Osteoblast (primary cell): ENCODE measurements around the gene GPR61. TPM values are rescaled to one million over a fixed set of nuclear protein-coding genes. Genes with fewer than 3 reads are reported as not detected.

Experiments used
- DNase-seq: peaks from one replicate; pipeline ENCODE4 v3.0.0; 2011; ENCODE audit warnings: low spot score, mixed read lengths; ENCODE audit not compliant: insufficient read length; ENCODE audit errors: missing footprints
- H2AFZ ChIP-seq: 2 replicates; pipeline ENCODE4 v1.6.0; 2011; ENCODE audit warnings: mild to moderate bottlenecking, low read length
- H3K27ac ChIP-seq: 2 replicates; pipeline ENCODE4 v1.5.1; 2011; ENCODE audit warnings: mild to moderate bottlenecking, low read depth, low read length, moderate library complexity
- H3K27me3 ChIP-seq: 2 replicates; pipeline ENCODE4 v1.6.0; 2012; ENCODE audit warnings: mild to moderate bottlenecking, control low read depth, inconsistent platforms, low read length, moderate library complexity; ENCODE audit not compliant: insufficient read depth
- H3K36me3 ChIP-seq: 2 replicates; pipeline ENCODE4 v1.5.1; 2011; ENCODE audit warnings: mild to moderate bottlenecking, low read length, control low read depth, moderate library complexity; ENCODE audit not compliant: insufficient read depth
- H3K4me1 ChIP-seq: 2 replicates; pipeline ENCODE4 v1.5.1; 2011; ENCODE audit warnings: mild to moderate bottlenecking, low read length, control low read depth, moderate library complexity; ENCODE audit not compliant: insufficient read depth
- H3K4me2 ChIP-seq: 2 replicates; pipeline ENCODE4 v1.6.0; 2011; ENCODE audit warnings: mild to moderate bottlenecking, low read length; ENCODE audit not compliant: insufficient read depth
- H3K4me3 ChIP-seq: fragments of 200-600 bp; sonication (generic); 3 replicates; pipeline ENCODE4 v1.5.1; 2012; ENCODE audit warnings: mild to moderate bottlenecking, low read length, inconsistent platforms; ENCODE audit not compliant: insufficient read depth
- H3K79me2 ChIP-seq: 2 replicates; pipeline ENCODE4 v1.6.0; 2012; ENCODE audit warnings: mild to moderate bottlenecking, low read length, control low read depth, inconsistent platforms; ENCODE audit not compliant: insufficient read depth
- H3K9me3 ChIP-seq: 2 replicates; pipeline ENCODE4 v1.5.1; 2011; ENCODE audit warnings: low read depth, low read length, control low read depth
- H4K20me1 ChIP-seq: 2 replicates; pipeline ENCODE4 v1.6.0; 2012; ENCODE audit warnings: mild to moderate bottlenecking, low read length, control low read depth; ENCODE audit not compliant: insufficient read depth
- CTCF ChIP-seq: IDR thresholded peaks from 2 replicates; pipeline ENCODE4 v1.5.1; 2011; ENCODE audit warnings: mild to moderate bottlenecking, low read depth, low read length, moderate library complexity; ENCODE audit errors: extremely low read depth
- small RNA-seq: library from RNA; depleted of rRNA; stranded (forward); fragments of <200 nt; gene quantifications from one replicate; pipeline ENCODE3, GENCODE V24; 2012
- total RNA-seq: library from RNA; depleted of rRNA; stranded (reverse); fragments of >200 nt; gene quantifications from 2 replicates; pipeline ENCODE4 v1.2.3, GENCODE V29; 2012

GPR61 gene
- total RNA-seq, 1 donor = not detected

GRCh38 chr1:109589177-109589576 lies 49.5 kb downstream of the GPR61 start:
- Histone ChIP-seq H3K79me2 (peaks cover 15% of the 10 kb centered on the region), H3K4me3 (no peak overlapping the region), H3K4me1 (no peaks in the 10 kb centered on the region), H3K4me2 (no peak overlapping the region), H3K27ac (no peak overlapping the region), H3K27me3 (no peaks in the 10 kb centered on the region), H3K36me3 (peaks cover 69% of the 10 kb centered on the region), H3K9me3 (no peaks in the 10 kb centered on the region), H4K20me1 (no peaks in the 10 kb centered on the region), H2AFZ (no peak overlapping the region)
- no peak for DNase-seq
- TF ChIP-seq CTCF = no peak

GRCh38 chr1:109589679-109590078 lies 50.0 kb downstream of the GPR61 start:
- no peak for TF ChIP-seq CTCF
- H3K27me3 ChIP-seq = no peaks in the 10 kb centered on the region
- no peak for DNase-seq
- H3K4me1 ChIP-seq = no peaks in the 10 kb centered on the region
- H2AFZ ChIP-seq = no peak overlapping the region
- H3K36me3 ChIP-seq = peaks cover 64% of the 10 kb centered on the region
- H3K4me2 ChIP-seq = no peak overlapping the region
- peaks cover 13% of the 10 kb centered on the region for H3K79me2 ChIP-seq
- no peak overlapping the region for H3K4me3 ChIP-seq
- no peak overlapping the region for H3K27ac ChIP-seq
- no peaks in the 10 kb centered on the region for H3K9me3 ChIP-seq
- H4K20me1 ChIP-seq = no peaks in the 10 kb centered on the region

- no peak overlapping the region for H3K27ac ChIP-seq
- no peak overlapping the region for H2AFZ ChIP-seq
- no peak for TF ChIP-seq CTCF
- no peaks in the 10 kb centered on the region for H3K4me1 ChIP-seq
- no peak overlapping the region for H3K4me3 ChIP-seq
- no peaks in the 10 kb centered on the region for H3K27me3 ChIP-seq
- H3K4me2 ChIP-seq = no peak overlapping the region
- H3K9me3 ChIP-seq = no peaks in the 10 kb centered on the region
- peaks cover 4% of the 10 kb centered on the region for H3K79me2 ChIP-seq
- DNase-seq = no peak
- peaks cover 51% of the 10 kb centered on the region for H3K36me3 ChIP-seq
- no peaks in the 10 kb centered on the region for H4K20me1 ChIP-seq
These were observed 53.2 kb downstream of the GPR61 start for GRCh38 chr1:109592916-109593315.

- no peaks in the 10 kb centered on the region for H3K4me1 ChIP-seq
- no peaks in the 10 kb centered on the region for H3K27me3 ChIP-seq
- TF ChIP-seq CTCF = no peak
- no peak overlapping the region for H3K4me3 ChIP-seq
- H3K27ac ChIP-seq = no peak overlapping the region
- no peak overlapping the region for H3K4me2 ChIP-seq
- no peaks in the 10 kb centered on the region for H4K20me1 ChIP-seq
- no peak for DNase-seq
- peaks cover 45% of the 10 kb centered on the region for H3K36me3 ChIP-seq
- peaks cover 4% of the 10 kb centered on the region for H3K79me2 ChIP-seq
- no peak overlapping the region for H2AFZ ChIP-seq
- no peaks in the 10 kb centered on the region for H3K9me3 ChIP-seq
These were observed 55.9 kb downstream of the GPR61 start for GRCh38 chr1:109595531-109595930.

Small RNA genes within 50 kb of the gene (small RNA-seq; reads per million reads assigned to genes)
- gene RNU6V = 10.9 reads per million, percentile 92 among the genes with 10 or more reads in this experiment

Other genes starting within 250 kb of the GPR61 start
- gene MYBPHL, start 232.9 kb upstream of the GPR61 start, total RNA-seq = not detected in 2 replicates
- 45.1 and 48.5 TPM in 2 replicates for gene SORT1, start 142.0 kb upstream of the GPR61 start, total RNA-seq
- gene PSMA5, start 113.4 kb upstream of the GPR61 start, total RNA-seq = 41.5 and 45.6 TPM in 2 replicates
- gene SYPL2, start 73.3 kb upstream of the GPR61 start, total RNA-seq = 0.88 and 1.8 TPM in 2 replicates
- 1.8 and 3.5 TPM in 2 replicates for gene ATXN7L2, start 56.0 kb upstream of the GPR61 start, total RNA-seq
- gene CYB561D1, start 45.8 kb upstream of the GPR61 start, total RNA-seq = 6.5 and 10.5 TPM in 2 replicates
- 2.1 and 2.5 TPM in 2 replicates for gene AMIGO1, start 30.1 kb upstream of the GPR61 start, total RNA-seq
- gene GNAI3, start 8.7 kb downstream of the GPR61 start, total RNA-seq = 14.1 and 15.0 TPM in 2 replicates
- 0.29 and 0.72 TPM in 2 replicates for gene GNAT2, start 79.7 kb downstream of the GPR61 start, total RNA-seq
- gene AMPD2, start 80.0 kb downstream of the GPR61 start, total RNA-seq = 55.4 and 59.4 TPM in 2 replicates
- 9.4 and 13.8 TPM in 2 replicates for gene GSTM4, start 116.2 kb downstream of the GPR61 start, total RNA-seq
- gene GSTM2, start 128.2 kb downstream of the GPR61 start, total RNA-seq = 14.8 and 16.2 TPM in 2 replicates
- not detected in 2 replicates for gene GSTM1, start 147.9 kb downstream of the GPR61 start, total RNA-seq
- 2.1 and 4.3 TPM in 2 replicates for gene GSTM5, start 172.4 kb downstream of the GPR61 start, total RNA-seq
- 49.9 and 50.1 TPM in 2 replicates for gene GSTM3, start 201.2 kb downstream of the GPR61 start, total RNA-seq
- not detected in 2 replicates for gene EPS8L3, start 224.1 kb downstream of the GPR61 start, total RNA-seq